H9 (cell line): ENCODE results near the gene ACP6. TPM values are rescaled to one million over a fixed set of nuclear protein-coding genes. Genes with fewer than 3 reads are reported as not detected.

Experiments used
- DNase-seq: peaks from one replicate; pipeline ENCODE4 v3.0.0-alpha.2; 2017
- H2AFZ ChIP-seq: one replicate; pipeline ENCODE4 v1.6.1; 2013; ENCODE audit warnings: mild to moderate bottlenecking, low read length, control low read depth, moderate library complexity
- H2AK5ac ChIP-seq: 2 replicates; pipeline ENCODE4 v1.6.1; 2013; ENCODE audit warnings: low read length, control low read depth, mixed read lengths; ENCODE audit not compliant: insufficient read length
- H2BK120ac ChIP-seq: one replicate; pipeline ENCODE4 v1.6.1; 2013; ENCODE audit warnings: low read depth, mild to moderate bottlenecking, low read length, control low read depth, inconsistent platforms; ENCODE audit not compliant: poor library complexity, severe bottlenecking
- H2BK12ac ChIP-seq: 2 replicates; pipeline ENCODE4 v1.6.1; 2013; ENCODE audit warnings: low read length, control low read depth, mixed read lengths, low read depth; ENCODE audit not compliant: insufficient read length
- H2BK15ac ChIP-seq: 2 replicates; pipeline ENCODE4 v1.6.1; 2013; ENCODE audit warnings: low read depth, low read length, control low read depth
- H2BK20ac ChIP-seq: one replicate; pipeline ENCODE4 v1.6.1; 2013; ENCODE audit warnings: low read depth, mild to moderate bottlenecking, low read length, control low read depth, inconsistent platforms; ENCODE audit not compliant: poor library complexity, severe bottlenecking
- H2BK5ac ChIP-seq: 2 replicates; pipeline ENCODE4 v1.6.1; 2013; ENCODE audit warnings: low read length, control low read depth, mixed read lengths; ENCODE audit not compliant: insufficient read length
- H3K14ac ChIP-seq: 2 replicates; pipeline ENCODE4 v1.6.1; 2013; ENCODE audit warnings: low read length, control low read depth; ENCODE audit not compliant: insufficient read depth
- H3K18ac ChIP-seq: 2 replicates; pipeline ENCODE4 v1.6.1; 2013; ENCODE audit warnings: low read depth, mild to moderate bottlenecking, mixed read lengths, low read length, control low read depth; ENCODE audit not compliant: insufficient read length
- H3K23ac ChIP-seq: 2 replicates; pipeline ENCODE4 v1.6.1; 2013; ENCODE audit warnings: low read length, control low read depth, mixed read lengths, low read depth; ENCODE audit not compliant: insufficient read length
- H3K23me2 ChIP-seq: 2 replicates; pipeline ENCODE4 v1.6.1; 2013; ENCODE audit warnings: low read depth, mild to moderate bottlenecking, mixed read lengths, low read length, control low read depth; ENCODE audit not compliant: insufficient read length, poor library complexity, severe bottlenecking
- H3K27ac ChIP-seq: 2 replicates; pipeline ENCODE4 v1.5.1; 2013; ENCODE audit warnings: low read length, control low read depth, mixed read lengths, low read depth; ENCODE audit not compliant: insufficient read length
- H3K27me3 ChIP-seq: 2 replicates; pipeline ENCODE4 v1.6.1; 2013; ENCODE audit warnings: low read length, control low read depth, inconsistent platforms; ENCODE audit not compliant: insufficient read depth
- H3K4ac ChIP-seq: 2 replicates; pipeline ENCODE4 v1.6.1; 2013; ENCODE audit warnings: low read depth, mild to moderate bottlenecking, control low read depth, inconsistent platforms, low read length, moderate library complexity
- H3K4me1 ChIP-seq: 2 replicates; pipeline ENCODE4 v1.6.1; 2013; ENCODE audit warnings: low read length, control low read depth, inconsistent platforms; ENCODE audit not compliant: insufficient read depth
- H3K4me2 ChIP-seq: 2 replicates; pipeline ENCODE4 v1.6.1; 2013; ENCODE audit warnings: low read length, control low read depth, mixed read lengths; ENCODE audit not compliant: insufficient read length, insufficient read depth
- H3K56ac ChIP-seq: 2 replicates; pipeline ENCODE4 v1.6.1; 2013; ENCODE audit warnings: low read depth, mild to moderate bottlenecking, mixed read lengths, low read length, control low read depth; ENCODE audit not compliant: insufficient read length
- H3K79me1 ChIP-seq: 2 replicates; pipeline ENCODE4 v1.6.1; 2013; ENCODE audit warnings: low read depth, mild to moderate bottlenecking, moderate library complexity, low read length, control low read depth, inconsistent platforms; ENCODE audit not compliant: insufficient read depth, poor library complexity, severe bottlenecking
- H3K79me2 ChIP-seq: 2 replicates; pipeline ENCODE4 v1.6.1; 2013; ENCODE audit warnings: low read length, control low read depth, inconsistent platforms; ENCODE audit not compliant: insufficient read depth
- H3K9ac ChIP-seq: 2 replicates; pipeline ENCODE4 v1.6.1; 2013; ENCODE audit warnings: low read length, control low read depth, mixed read lengths; ENCODE audit not compliant: insufficient read length; ENCODE audit errors: extremely low read depth
- H3K9me3 ChIP-seq: one replicate; pipeline ENCODE4 v1.6.1; 2013; ENCODE audit warnings: low read depth, low read length, inconsistent platforms; ENCODE audit not compliant: control insufficient read depth
- H3T11ph ChIP-seq: one replicate; pipeline ENCODE4 v1.6.1; 2013; ENCODE audit warnings: mild to moderate bottlenecking, low read length, control low read depth, inconsistent platforms
- H4K20me1 ChIP-seq: one replicate; pipeline ENCODE4 v1.6.1; 2013; ENCODE audit not compliant: control insufficient read depth, insufficient read length, insufficient read depth
- H4K5ac ChIP-seq: 2 replicates; pipeline ENCODE4 v1.6.1; 2013; ENCODE audit warnings: low read depth, mild to moderate bottlenecking, mixed read lengths, low read length, control low read depth; ENCODE audit not compliant: insufficient read length
- H4K8ac ChIP-seq: replicated peaks from 2 replicates; pipeline ENCODE4 v1.6.1; 2013; ENCODE audit warnings: low read length, control low read depth, mixed read lengths, low read depth; ENCODE audit not compliant: insufficient read length
- H4K91ac ChIP-seq: 2 replicates; pipeline ENCODE4 v1.6.1; 2013; ENCODE audit warnings: low read depth, mild to moderate bottlenecking, moderate library complexity, mixed read lengths, low read length, control low read depth; ENCODE audit not compliant: insufficient read length
- H3K27ac Mint-ChIP-seq, 3 experiments: 2 replicates in 2 of 3; 3 replicates in 1 of 3; pipeline ENCODE4 v1.8.0; 2020 to 2021; ENCODE audit warnings: mixed read lengths in 3 of 3, mild to moderate bottlenecking in 1 of 3, moderate library complexity in 1 of 3
- H3K27me3 Mint-ChIP-seq: 2 replicates; pipeline ENCODE4 v1.8.0; 2021; ENCODE audit warnings: low read depth, mild to moderate bottlenecking, moderate library complexity, mixed read lengths
- H3K36me3 Mint-ChIP-seq, 3 experiments: 2 replicates in 2 of 3; 3 replicates in 1 of 3; pipeline ENCODE4 v1.8.0; 2020 to 2021; ENCODE audit warnings: low read depth in 3 of 3, mixed read lengths in 3 of 3; ENCODE audit not compliant: insufficient read depth in 1 of 3
- H3K4me1 Mint-ChIP-seq, 2 experiments: 2 replicates each; pipeline ENCODE4 v1.8.0; 2020; ENCODE audit warnings: mixed read lengths in 2 of 2
- H3K4me3 Mint-ChIP-seq, 2 experiments: 2 replicates in 1 of 2; 3 replicates in 1 of 2; pipeline ENCODE4 v1.8.0; 2020 to 2021; ENCODE audit warnings: mild to moderate bottlenecking in 2 of 2, mixed read lengths in 2 of 2, moderate library complexity in 1 of 2
- H3K9me3 Mint-ChIP-seq, 2 experiments: 2 replicates in 1 of 2; 3 replicates in 1 of 2; pipeline ENCODE4 v1.8.0; 2020; ENCODE audit warnings: mild to moderate bottlenecking in 2 of 2, mixed read lengths in 2 of 2, moderate library complexity in 1 of 2
- CTCF ChIP-seq: fragments of 200-600 bp; sonication (generic); conservative IDR thresholded peaks from 3 replicates; pipeline ENCODE4 v1.8.0; 2021; ENCODE audit warnings: antibody characterized with exemption, mild to moderate bottlenecking
- WGBS: extraction: QIAGEN DNeasy Blood & Tissue Kit; methylation state at CpG from one replicate; pipeline ENCODE4 v1.1.7; 2013; ENCODE audit warnings: missing lambda C conversion rate, low lambda C conversion rate, mixed read lengths; ENCODE audit not compliant: insufficient read length; ENCODE audit errors: extremely low coverage; 5-methylcytosine and 5-hydroxymethylcytosine counted together
- long read RNA-seq: library from polyadenylated mRNA; unstranded; transcript quantifications from one replicate; pipeline ENCODE4 v2.0.0, GENCODE V29; 2020
- total RNA-seq: library from RNA; stranded (reverse); gene quantifications from 2 replicates; pipeline ENCODE4 v1.2.1, GENCODE V29; 2021

The ACP6 gene
- 15.3 and 17.1 TPM in 2 replicates for total RNA-seq
- long read RNA-seq, full-length matches to known transcripts, result 54 of 83 reads
- long read RNA-seq, partial matches to known transcripts, result 2 of 83 reads
- long read RNA-seq, other reads (novel, unspliced or antisense), result 27 of 83 reads

DNA sequence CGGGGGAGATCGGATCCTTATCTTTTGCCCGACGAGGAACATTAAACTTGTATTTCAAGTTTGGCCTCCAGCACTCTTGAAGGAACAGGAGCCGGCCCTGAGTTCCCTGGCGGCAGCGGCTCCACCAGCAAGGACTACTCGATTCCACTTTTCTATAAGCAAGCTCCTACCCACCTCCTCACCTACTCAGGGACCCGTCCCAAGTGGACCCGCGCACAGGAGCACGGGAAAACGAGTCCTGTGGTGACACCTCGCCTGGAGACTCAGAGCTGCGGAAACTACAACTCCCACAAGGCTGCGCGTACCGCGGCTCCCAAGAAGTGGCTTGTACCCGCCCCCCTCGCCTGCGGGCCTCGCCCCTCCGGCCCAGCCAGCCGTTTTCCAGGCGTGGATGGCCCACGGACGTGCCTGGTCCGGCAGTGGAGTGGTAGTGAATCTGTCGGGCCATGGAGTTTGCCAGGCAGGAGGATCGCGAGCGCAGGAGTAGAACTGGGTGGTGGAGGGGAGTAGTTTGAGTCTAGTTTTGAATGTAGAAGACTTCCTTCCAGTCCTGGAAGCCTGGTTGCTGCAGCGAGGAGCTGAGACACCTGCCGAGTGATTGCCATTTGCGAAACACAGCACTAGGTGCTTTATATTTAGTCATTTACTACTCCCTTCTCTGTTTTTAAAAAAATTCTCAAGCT lies at the start of gene ACP6:
Gene ACP6 (minus strand): TSS at position 206 of the 683 bp plus-strand sequence. CDS start 476 bp downstream, outside the sequence.
- H3K79me2 ChIP-seq, result no peaks in the 10 kb centered on the region
- TF ChIP-seq CTCF, result no peak
- H2BK12ac ChIP-seq, result no peak within 1 kb of the TSS

More for the DNA sequence above, at the start of gene ACP6:
- Histone ChIP-seq H2BK20ac (no peak within 1 kb of the TSS), H4K8ac (no peak within 1 kb of the TSS), H3K56ac (no peak within 1 kb of the TSS), H3K18ac (peak within 1 kb of the TSS; percentile 68), H3K27ac (no peak within 1 kb of the TSS), H3K4me1 (no peaks in the 10 kb centered on the region; the same call in 1 of the 2 replicates), H3K79me1 (no peaks in the 10 kb centered on the region), H4K20me1 (no peaks in the 10 kb centered on the region), H3K23ac (no peak within 1 kb of the TSS), H4K91ac (no peak within 1 kb of the TSS), H2BK5ac (no peak within 1 kb of the TSS), H2BK120ac (no peak within 1 kb of the TSS), H3K4me2 (peak within 1 kb of the TSS; percentile 87), H3K27me3 (no peaks in the 10 kb centered on the region), H2AK5ac (no peak within 1 kb of the TSS), H4K5ac (no peak within 1 kb of the TSS), H3K9me3 (no peaks in the 10 kb centered on the region), H2AFZ (no peak within 1 kb of the TSS), H3K14ac (peak within 1 kb of the TSS; percentile 38; the same call in 1 of the 2 replicates), H2BK15ac (no peak within 1 kb of the TSS), H3K9ac (peak within 1 kb of the TSS; percentile 67), H3K23me2 (peaks cover 13% of the 10 kb centered on the region), H3T11ph (no peak within 1 kb of the TSS), H3K4ac (no peak within 1 kb of the TSS)
- Mint-ChIP-seq H3K4me1 (peaks cover 15 to 17% of the 10 kb centered on the region in 2 experiments), H3K4me3 (peak within 1 kb of the TSS; percentile 86 to 89), H3K36me3 (no peaks in the 10 kb centered on the region), H3K27ac (peak within 1 kb of the TSS in 2 of 3 experiments; percentile 41 to 78; a peak in 4 of 7 replicates), H3K9me3 (no peaks in the 10 kb centered on the region), H3K27me3 (0 out of 2 replicates have a peak, but pooled peaks cover 2% of the 10 kb centered on the region)
- DNase-seq, result peak; percentile 98
- WGBS, result no CpG with 5 or more reads among the region's 36 CpGs
